Neural cell (in vitro differentiated cells): Measurements from ENCODE around the gene PLAC8L1. TPM values are rescaled to one million over a fixed set of nuclear protein-coding genes. Genes with fewer than 3 reads are reported as not detected.
A peak's percentile ranks its signal among the peaks of the same experiment; 100 is the strongest.

Source experiments
- H2AFZ ChIP-seq: fragments of 200-600, 300-800 bp; sonication (generic), shearing (Covaris generic); 2 replicates; pipeline ENCODE4 v1.6.0; 2014; ENCODE audit warnings: low read depth, mild to moderate bottlenecking, antibody characterized with exemption, low read length, moderate library complexity
- H3F3A ChIP-seq: fragments of 200-600 bp; shearing (Covaris generic); 2 replicates; pipeline ENCODE4 v1.6.1; 2016; ENCODE audit warnings: mild to moderate bottlenecking, moderate library complexity, mixed read lengths, antibody characterized with exemption, low read length; ENCODE audit not compliant: insufficient read depth, poor library complexity, severe bottlenecking
- H3K27ac ChIP-seq: fragments of 200-600, 300-800 bp; sonication (generic), shearing (Covaris generic); 2 replicates; pipeline ENCODE4 v1.5.1; 2014; ENCODE audit warnings: mild to moderate bottlenecking, low read length, moderate library complexity
- H3K27me3 ChIP-seq: fragments of 300-800, 200-600 bp; sonication (generic), shearing (Covaris generic); 2 replicates; pipeline ENCODE4 v1.6.0; 2014; ENCODE audit warnings: mild to moderate bottlenecking, low read depth, low read length, moderate library complexity; ENCODE audit not compliant: insufficient read depth
- H3K36me3 ChIP-seq: fragments of 300-800, 200-600 bp; sonication (generic), shearing (Covaris generic); 2 replicates; pipeline ENCODE4 v1.5.1; 2014; ENCODE audit warnings: mild to moderate bottlenecking, antibody characterized with exemption, low read length, moderate library complexity; ENCODE audit not compliant: insufficient read depth
- H3K4me2 ChIP-seq: fragments of 300-800, 200-600 bp; sonication (generic), shearing (Covaris generic); 2 replicates; pipeline ENCODE4 v1.6.0; 2014; ENCODE audit warnings: mild to moderate bottlenecking, low read length
- H3K4me3 ChIP-seq: fragments of 300-800, 200-600 bp; sonication (generic), shearing (Covaris generic); 2 replicates; pipeline ENCODE4 v1.5.1; 2014; ENCODE audit warnings: mild to moderate bottlenecking, low read length, moderate library complexity
- H3K79me2 ChIP-seq: fragments of 200-600 bp; shearing (Covaris generic); replicated peaks from 2 replicates; pipeline ENCODE4 v1.6.0; 2014; ENCODE audit warnings: mild to moderate bottlenecking, low read length, moderate library complexity; ENCODE audit not compliant: insufficient read depth
- H3K9ac ChIP-seq: fragments of 300-800, 200-600 bp; sonication (generic), shearing (Covaris generic); 2 replicates; pipeline ENCODE4 v1.6.1; 2016; ENCODE audit warnings: mild to moderate bottlenecking, low read length, mixed read lengths
- H3K9me2 ChIP-seq: fragments of 200-600 bp; shearing (Covaris generic); 2 replicates; pipeline ENCODE4 v1.6.1; 2016; ENCODE audit warnings: mild to moderate bottlenecking, low read length, mixed read lengths; ENCODE audit not compliant: insufficient read depth
- H3K9me3 ChIP-seq: fragments of 200-600, 300-800 bp; sonication (generic), shearing (Covaris generic); 2 replicates; pipeline ENCODE4 v1.6.1; 2016; ENCODE audit warnings: mild to moderate bottlenecking, mixed run types, low read length, moderate library complexity, mixed read lengths
- H4K20me1 ChIP-seq: fragments of 200-600 bp; shearing (Covaris generic); 2 replicates; pipeline ENCODE4 v1.6.1; 2016; ENCODE audit warnings: mild to moderate bottlenecking, mixed run types; ENCODE audit not compliant: insufficient read depth
- EP300 ChIP-seq: fragments of 450-650 bp; conservative IDR thresholded peaks from 2 replicates; pipeline ENCODE4 v1.6.1; 2014; ENCODE audit warnings: antibody characterized with exemption, mild to moderate bottlenecking, moderate library complexity; ENCODE audit not compliant: poor library complexity, severe bottlenecking
- EZH2 ChIP-seq: fragments of 200-600, 300-800 bp; shearing (Covaris generic), sonication (generic); IDR thresholded peaks from 2 replicates; pipeline ENCODE4 v1.6.1; 2014; ENCODE audit warnings: antibody characterized with exemption, low read length, borderline replicate concordance, mild to moderate bottlenecking; ENCODE audit not compliant: insufficient read depth, poor library complexity, severe bottlenecking
- MXI1 ChIP-seq: fragments of 450-650 bp; conservative IDR thresholded peaks from 2 replicates; pipeline ENCODE4 v1.6.1; 2014; ENCODE audit warnings: antibody characterized with exemption, mild to moderate bottlenecking; ENCODE audit not compliant: poor library complexity, severe bottlenecking
- POLR2AphosphoS5 ChIP-seq: IDR thresholded peaks from 2 replicates; pipeline ENCODE4 v1.6.1; 2012
- RAD21 ChIP-seq: fragments of 450-650 bp; conservative IDR thresholded peaks from 2 replicates; pipeline ENCODE4 v1.6.1; 2014; ENCODE audit warnings: antibody characterized with exemption, mild to moderate bottlenecking, moderate library complexity
- SMC3 ChIP-seq: fragments of 450-650 bp; conservative IDR thresholded peaks from 2 replicates; pipeline ENCODE4 v1.6.1; 2014; ENCODE audit warnings: antibody characterized with exemption, mild to moderate bottlenecking, moderate library complexity; ENCODE audit not compliant: poor library complexity
- TAF1 ChIP-seq: IDR thresholded peaks from 2 replicates; pipeline ENCODE4 v1.6.1; 2012; ENCODE audit warnings: low read depth
- polyA plus RNA-seq: library from polyadenylated mRNA; depleted of rRNA; stranded (reverse); fragments of >200 nt; gene quantifications from 2 replicates; pipeline ENCODE4 v1.2.3, GENCODE V29; 2014
- TF ChIP-seq, protein P1 (sequence below): fragments of 450-650 bp; IDR thresholded peaks from 2 replicates; pipeline ENCODE4 v1.5.1; 2014; ENCODE audit warnings: antibody characterized with exemption, mild to moderate bottlenecking, moderate library complexity; ENCODE audit not compliant: poor library complexity, severe bottlenecking
- TF ChIP-seq, protein P2 (sequence below): IDR thresholded peaks from 2 replicates; pipeline ENCODE4 v1.6.1; 2012; ENCODE audit warnings: borderline replicate concordance

PLAC8L1 gene
- polyA plus RNA-seq, 1 donor from 2014 or later, result 0.93 TPM

DNA sequence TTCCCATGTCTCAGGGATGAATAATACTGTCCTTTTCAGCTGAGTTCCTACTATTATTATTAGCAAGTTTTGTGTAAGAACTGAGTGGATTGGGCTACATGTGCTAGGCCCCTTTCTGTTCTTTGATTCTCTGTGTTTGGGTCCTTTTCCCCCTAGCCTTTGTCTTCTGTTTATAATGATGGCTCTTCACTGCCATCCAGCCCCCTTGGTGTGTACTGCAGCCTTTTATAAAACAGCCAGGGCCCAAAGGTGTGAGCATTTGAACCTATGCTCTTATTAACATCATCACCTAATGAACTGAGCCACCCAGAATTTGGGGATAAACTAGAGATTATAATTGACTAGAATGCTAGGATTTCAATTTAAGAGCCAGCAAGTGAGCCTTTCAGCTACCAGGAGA is 52.6 kb downstream of the PLAC8L1 start:
- no peak overlapping the region for H2AFZ ChIP-seq
- H3K36me3 ChIP-seq, result no peaks in the 10 kb centered on the region

DNA sequence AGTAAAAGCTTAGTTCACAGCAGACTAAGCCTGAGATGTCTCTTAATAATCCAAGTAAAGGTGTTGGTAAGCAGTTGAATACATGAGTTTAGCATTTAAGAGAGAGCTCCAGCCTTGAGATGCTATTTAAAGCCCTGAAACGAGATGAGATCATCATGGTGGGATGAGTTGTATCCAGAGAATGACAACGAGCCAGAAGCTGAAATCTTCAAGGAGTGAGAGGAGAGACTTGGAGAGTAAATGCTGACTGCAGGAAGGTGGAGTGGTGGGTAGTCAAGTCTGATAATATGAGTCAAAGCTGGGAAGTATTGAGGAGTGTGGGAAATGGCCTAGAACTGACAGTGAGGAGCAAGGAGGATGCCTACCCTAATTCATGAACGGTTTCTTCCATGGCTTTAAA is 53.7 kb downstream of the PLAC8L1 start:
- H3K27me3 ChIP-seq, result no peaks in the 10 kb centered on the region
- H3K4me2 ChIP-seq, result no peak overlapping the region
- H3K36me3 ChIP-seq, result no peaks in the 10 kb centered on the region
- TF ChIP-seq POLR2AphosphoS5 (no peak), RAD21 (no peak), EP300 (no peak), EZH2 (no peak), MXI1 (no peak), SMC3 (no peak), TAF1 (no peak)
- TF ChIP-seq, protein P1, sequence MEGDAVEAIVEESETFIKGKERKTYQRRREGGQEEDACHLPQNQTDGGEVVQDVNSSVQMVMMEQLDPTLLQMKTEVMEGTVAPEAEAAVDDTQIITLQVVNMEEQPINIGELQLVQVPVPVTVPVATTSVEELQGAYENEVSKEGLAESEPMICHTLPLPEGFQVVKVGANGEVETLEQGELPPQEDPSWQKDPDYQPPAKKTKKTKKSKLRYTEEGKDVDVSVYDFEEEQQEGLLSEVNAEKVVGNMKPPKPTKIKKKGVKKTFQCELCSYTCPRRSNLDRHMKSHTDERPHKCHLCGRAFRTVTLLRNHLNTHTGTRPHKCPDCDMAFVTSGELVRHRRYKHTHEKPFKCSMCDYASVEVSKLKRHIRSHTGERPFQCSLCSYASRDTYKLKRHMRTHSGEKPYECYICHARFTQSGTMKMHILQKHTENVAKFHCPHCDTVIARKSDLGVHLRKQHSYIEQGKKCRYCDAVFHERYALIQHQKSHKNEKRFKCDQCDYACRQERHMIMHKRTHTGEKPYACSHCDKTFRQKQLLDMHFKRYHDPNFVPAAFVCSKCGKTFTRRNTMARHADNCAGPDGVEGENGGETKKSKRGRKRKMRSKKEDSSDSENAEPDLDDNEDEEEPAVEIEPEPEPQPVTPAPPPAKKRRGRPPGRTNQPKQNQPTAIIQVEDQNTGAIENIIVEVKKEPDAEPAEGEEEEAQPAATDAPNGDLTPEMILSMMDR, result no peak
- TF ChIP-seq, protein P2, sequence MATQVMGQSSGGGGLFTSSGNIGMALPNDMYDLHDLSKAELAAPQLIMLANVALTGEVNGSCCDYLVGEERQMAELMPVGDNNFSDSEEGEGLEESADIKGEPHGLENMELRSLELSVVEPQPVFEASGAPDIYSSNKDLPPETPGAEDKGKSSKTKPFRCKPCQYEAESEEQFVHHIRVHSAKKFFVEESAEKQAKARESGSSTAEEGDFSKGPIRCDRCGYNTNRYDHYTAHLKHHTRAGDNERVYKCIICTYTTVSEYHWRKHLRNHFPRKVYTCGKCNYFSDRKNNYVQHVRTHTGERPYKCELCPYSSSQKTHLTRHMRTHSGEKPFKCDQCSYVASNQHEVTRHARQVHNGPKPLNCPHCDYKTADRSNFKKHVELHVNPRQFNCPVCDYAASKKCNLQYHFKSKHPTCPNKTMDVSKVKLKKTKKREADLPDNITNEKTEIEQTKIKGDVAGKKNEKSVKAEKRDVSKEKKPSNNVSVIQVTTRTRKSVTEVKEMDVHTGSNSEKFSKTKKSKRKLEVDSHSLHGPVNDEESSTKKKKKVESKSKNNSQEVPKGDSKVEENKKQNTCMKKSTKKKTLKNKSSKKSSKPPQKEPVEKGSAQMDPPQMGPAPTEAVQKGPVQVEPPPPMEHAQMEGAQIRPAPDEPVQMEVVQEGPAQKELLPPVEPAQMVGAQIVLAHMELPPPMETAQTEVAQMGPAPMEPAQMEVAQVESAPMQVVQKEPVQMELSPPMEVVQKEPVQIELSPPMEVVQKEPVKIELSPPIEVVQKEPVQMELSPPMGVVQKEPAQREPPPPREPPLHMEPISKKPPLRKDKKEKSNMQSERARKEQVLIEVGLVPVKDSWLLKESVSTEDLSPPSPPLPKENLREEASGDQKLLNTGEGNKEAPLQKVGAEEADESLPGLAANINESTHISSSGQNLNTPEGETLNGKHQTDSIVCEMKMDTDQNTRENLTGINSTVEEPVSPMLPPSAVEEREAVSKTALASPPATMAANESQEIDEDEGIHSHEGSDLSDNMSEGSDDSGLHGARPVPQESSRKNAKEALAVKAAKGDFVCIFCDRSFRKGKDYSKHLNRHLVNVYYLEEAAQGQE, result no peak
- H3K9me2 ChIP-seq, result no peaks in the 10 kb centered on the region
- no peak overlapping the region for H3K9ac ChIP-seq
- no peaks in the 10 kb centered on the region for H3F3A ChIP-seq
- H4K20me1 ChIP-seq, result no peaks in the 10 kb centered on the region
- no peak overlapping the region for H3K4me3 ChIP-seq
- no peaks in the 10 kb centered on the region for H3K79me2 ChIP-seq
- no peak overlapping the region for H2AFZ ChIP-seq
- H3K27ac ChIP-seq, result no peak overlapping the region
- H3K9me3 ChIP-seq, result no peaks in the 10 kb centered on the region

More for the DNA sequence above, 52.6 kb downstream of the PLAC8L1 start:
- Histone ChIP-seq H3K27ac (no peak overlapping the region), H3K9me3 (no peaks in the 10 kb centered on the region), H3K79me2 (no peaks in the 10 kb centered on the region), H3K4me2 (no peak overlapping the region), H3K9me2 (no peaks in the 10 kb centered on the region), H3K4me3 (no peak overlapping the region), H4K20me1 (no peaks in the 10 kb centered on the region), H3K27me3 (no peaks in the 10 kb centered on the region), H3K9ac (no peak overlapping the region), H3F3A (no peaks in the 10 kb centered on the region)
- TF ChIP-seq, protein P1, result peak; percentile 11
- TF ChIP-seq TAF1 (no peak), EP300 (no peak)
